ENCODE measurements around the gene SPARCL1. TPM values are rescaled to one million over a fixed set of nuclear protein-coding genes. Genes with fewer than 3 reads are reported as not detected.
"Not testable (repeated sequence)": the region's sequence is repeated elsewhere in the genome, so short reads cannot be mapped to it uniquely, and the experiment has no call there.

SPARCL1 gene
- not detected for total RNA-seq

GRCh38 chr4:87529187-87529586 lies at the start of gene SPARCL1:
Gene SPARCL1, minus strand, starts transcription at chr4:87529376. Its CDS starts 29,802 bp downstream, at chr4:87499574.
- H3K9me3 Mint-ChIP-seq = peaks cover 3% of the 10 kb centered on the region
- H3K27me3 Mint-ChIP-seq = no peaks in the 10 kb centered on the region
- DNase-seq = no peak
- H3K27ac Mint-ChIP-seq = no peak within 1 kb of the TSS
- H3K4me1 Mint-ChIP-seq = no peaks in the 10 kb centered on the region
- H3K4me3 Mint-ChIP-seq = no peak within 1 kb of the TSS
- peaks cover under 1% of the 10 kb centered on the region for H3K36me3 Mint-ChIP-seq

- peaks cover 4% of the 10 kb centered on the region for H3K27me3 Mint-ChIP-seq
- H3K4me3 Mint-ChIP-seq = no peak overlapping the region
- no peak overlapping the region for H3K27ac Mint-ChIP-seq
- H3K4me1 Mint-ChIP-seq = peaks cover under 1% of the 10 kb centered on the region
- H3K36me3 Mint-ChIP-seq = no peaks in the 10 kb centered on the region
- peaks cover 4% of the 10 kb centered on the region for H3K9me3 Mint-ChIP-seq
- DNase-seq = no peak
Measured at GRCh38 chr4:87575983-87576382, 46.8 kb upstream of the SPARCL1 start.

GRCh38 chr4:87575408-87575807 lies 46.2 kb upstream of the SPARCL1 start:
- peaks cover 4% of the 10 kb centered on the region for H3K27me3 Mint-ChIP-seq
- H3K27ac Mint-ChIP-seq = no peak overlapping the region
- peaks cover 4% of the 10 kb centered on the region for H3K4me1 Mint-ChIP-seq
- no peak overlapping the region for H3K4me3 Mint-ChIP-seq
- H3K36me3 Mint-ChIP-seq = no peaks in the 10 kb centered on the region
- DNase-seq = no peak
- H3K9me3 Mint-ChIP-seq = peaks cover 4% of the 10 kb centered on the region

- Mint-ChIP-seq H3K27me3 (peaks cover 4% of the 10 kb centered on the region), H3K4me3 (no peak overlapping the region), H3K27ac (no peak overlapping the region), H3K4me1 (peaks cover 5% of the 10 kb centered on the region), H3K9me3 (peaks cover 4% of the 10 kb centered on the region), H3K36me3 (no peaks in the 10 kb centered on the region)
- DNase-seq = no peak
Measured at GRCh38 chr4:87574996-87575395, 45.8 kb upstream of the SPARCL1 start.

- H3K27me3 Mint-ChIP-seq, H3K4me3 Mint-ChIP-seq, H3K9me3 Mint-ChIP-seq, H3K4me1 Mint-ChIP-seq, DNase-seq, H3K36me3 Mint-ChIP-seq, H3K27ac Mint-ChIP-seq: not testable (repeated sequence)
Measured at GRCh38 chr4:87574376-87574775, 45.2 kb upstream of the SPARCL1 start.

GRCh38 chr4:87570290-87570805 lies 41.2 kb upstream of the SPARCL1 start:
- H3K27ac Mint-ChIP-seq = no peak overlapping the region

GRCh38 chr4:87567191-87567590 lies 38.0 kb upstream of the SPARCL1 start:
- Mint-ChIP-seq H3K27ac (no peak overlapping the region), H3K36me3 (no peaks in the 10 kb centered on the region), H3K9me3 (no peaks in the 10 kb centered on the region), H3K27me3 (no peaks in the 10 kb centered on the region), H3K4me3 (no peak overlapping the region), H3K4me1 (peaks cover 5% of the 10 kb centered on the region)
- no peak for DNase-seq

More at GRCh38 chr4:87570290-87570805, 41.2 kb upstream of the SPARCL1 start:
- peaks cover 4% of the 10 kb centered on the region for H3K27me3 Mint-ChIP-seq
- DNase-seq = no peak
- H3K4me1 Mint-ChIP-seq = peaks cover 5% of the 10 kb centered on the region
- H3K9me3 Mint-ChIP-seq = peaks cover 4% of the 10 kb centered on the region
- H3K4me3 Mint-ChIP-seq = no peak overlapping the region
- no peaks in the 10 kb centered on the region for H3K36me3 Mint-ChIP-seq

GRCh38 chr4:87566276-87566675 lies 37.1 kb upstream of the SPARCL1 start:
- Mint-ChIP-seq H3K27me3 (no peaks in the 10 kb centered on the region), H3K27ac (no peak overlapping the region), H3K4me3 (no peak overlapping the region), H3K36me3 (no peaks in the 10 kb centered on the region), H3K4me1 (peaks cover 5% of the 10 kb centered on the region), H3K9me3 (no peaks in the 10 kb centered on the region)
- DNase-seq = no peak

GRCh38 chr4:87565746-87566145 lies 36.6 kb upstream of the SPARCL1 start:
- Mint-ChIP-seq H3K36me3 (no peaks in the 10 kb centered on the region), H3K9me3 (no peaks in the 10 kb centered on the region), H3K4me3 (no peak overlapping the region), H3K27ac (no peak overlapping the region), H3K27me3 (no peaks in the 10 kb centered on the region), H3K4me1 (peaks cover 3% of the 10 kb centered on the region)
- DNase-seq = no peak

- no peak for DNase-seq
- H3K4me1 Mint-ChIP-seq = peaks cover 13% of the 10 kb centered on the region
Measured at GRCh38 chr4:87560802-87561201, 31.6 kb upstream of the SPARCL1 start.

GRCh38 chr4:87559090-87559837 lies 30.1 kb upstream of the SPARCL1 start:
- no peak overlapping the region for H3K4me3 Mint-ChIP-seq
- H3K36me3 Mint-ChIP-seq = no peaks in the 10 kb centered on the region
- H3K9me3 Mint-ChIP-seq = no peaks in the 10 kb centered on the region
- H3K4me1 Mint-ChIP-seq = peaks cover 13% of the 10 kb centered on the region
- DNase-seq = peak; percentile 58
- no peak overlapping the region for H3K27ac Mint-ChIP-seq
- H3K27me3 Mint-ChIP-seq = no peaks in the 10 kb centered on the region

More at GRCh38 chr4:87560802-87561201, 31.6 kb upstream of the SPARCL1 start:
- H3K36me3 Mint-ChIP-seq = no peaks in the 10 kb centered on the region
- H3K4me3 Mint-ChIP-seq = no peak overlapping the region
- H3K27ac Mint-ChIP-seq = no peak overlapping the region
- no peaks in the 10 kb centered on the region for H3K27me3 Mint-ChIP-seq
- no peaks in the 10 kb centered on the region for H3K9me3 Mint-ChIP-seq

- H3K4me3 Mint-ChIP-seq = no peak overlapping the region
- H3K9me3 Mint-ChIP-seq = no peaks in the 10 kb centered on the region
- H3K36me3 Mint-ChIP-seq = no peaks in the 10 kb centered on the region
- H3K27ac Mint-ChIP-seq = no peak overlapping the region
- DNase-seq = no peak
- no peaks in the 10 kb centered on the region for H3K27me3 Mint-ChIP-seq
- H3K4me1 Mint-ChIP-seq = peaks cover 13% of the 10 kb centered on the region
Measured at GRCh38 chr4:87557348-87557747, 28.2 kb upstream of the SPARCL1 start.

- no peaks in the 10 kb centered on the region for H3K27me3 Mint-ChIP-seq
- no peak for DNase-seq
- H3K4me1 Mint-ChIP-seq = peaks cover 13% of the 10 kb centered on the region
- no peak overlapping the region for H3K4me3 Mint-ChIP-seq
- no peaks in the 10 kb centered on the region for H3K36me3 Mint-ChIP-seq
- no peaks in the 10 kb centered on the region for H3K9me3 Mint-ChIP-seq
- no peak overlapping the region for H3K27ac Mint-ChIP-seq
Measured at GRCh38 chr4:87555773-87556619, 26.8 kb upstream of the SPARCL1 start.

GRCh38 chr4:87553182-87553581 lies 24.0 kb upstream of the SPARCL1 start:
- H3K4me3 Mint-ChIP-seq = no peak overlapping the region
- no peak overlapping the region for H3K27ac Mint-ChIP-seq
- DNase-seq = no peak
- H3K36me3 Mint-ChIP-seq = no peaks in the 10 kb centered on the region
- no peaks in the 10 kb centered on the region for H3K4me1 Mint-ChIP-seq
- no peaks in the 10 kb centered on the region for H3K9me3 Mint-ChIP-seq
- H3K27me3 Mint-ChIP-seq = no peaks in the 10 kb centered on the region

GRCh38 chr4:87551361-87551760 lies 22.2 kb upstream of the SPARCL1 start:
- Mint-ChIP-seq H3K36me3 (no peaks in the 10 kb centered on the region), H3K4me1 (no peaks in the 10 kb centered on the region), H3K4me3 (no peak overlapping the region), H3K27ac (no peak overlapping the region), H3K27me3 (no peaks in the 10 kb centered on the region), H3K9me3 (no peaks in the 10 kb centered on the region)
- no peak for DNase-seq

All from activated naive CD8-positive, alpha-beta T cell treated with anti-CD3 and anti-CD28 coated beads for 36 hours (primary cell).